ENCODE results near the gene ZNF213.
"Not testable (repeated sequence)": the region's sequence is repeated elsewhere in the genome, so short reads cannot be mapped to it uniquely, and the experiment has no call there.

Gene ZNF213

DNA sequence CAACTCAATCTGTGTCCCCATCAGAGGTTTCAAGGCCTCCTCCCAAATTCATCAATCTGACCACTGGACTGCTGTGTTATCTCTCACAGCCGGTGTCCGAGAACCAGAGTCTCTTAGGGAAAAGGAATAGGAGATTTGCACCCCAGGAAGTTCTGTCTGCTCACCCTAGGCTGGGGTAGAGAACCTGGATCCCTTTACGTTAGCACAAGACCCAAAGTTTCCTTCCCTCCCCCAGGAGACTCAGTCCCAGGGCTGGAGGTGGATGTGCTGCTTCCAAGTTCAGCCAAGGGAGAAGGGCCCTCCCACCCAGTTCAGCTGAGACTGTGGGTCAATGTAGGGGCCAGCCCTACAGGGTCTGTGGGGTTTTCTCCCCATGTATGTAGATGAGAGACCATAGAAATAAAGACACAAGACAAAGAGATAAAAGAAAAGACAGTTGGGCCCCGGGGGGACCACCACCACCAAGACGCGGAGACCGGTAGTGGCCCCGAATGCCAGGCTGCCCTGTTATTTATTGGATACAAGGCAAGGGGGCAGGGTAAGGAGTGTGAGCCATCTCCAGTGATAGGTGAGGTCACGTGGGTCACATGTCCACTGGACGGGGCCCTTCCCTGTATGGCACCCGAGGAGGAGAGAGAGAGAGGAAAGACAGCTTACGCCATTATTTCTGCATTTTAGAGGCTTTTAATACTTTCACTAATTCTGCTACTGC lies 30.4 kb downstream of the ZNF213 start:
- H3K4me3 ChIP-seq (ENCODE audit: low read length) = no peak overlapping the region
- no peak overlapping the region for H3K27ac ChIP-seq (ENCODE audit: low read depth, low read length)
- peaks cover 30% of the 10 kb centered on the region for H3K27me3 ChIP-seq (ENCODE audit: insufficient read depth, low read length)
- 93% methylated on average over 11 of the region's 12 CpGs for WGBS
- no peaks in the 10 kb centered on the region for H3K9me3 ChIP-seq (ENCODE audit: insufficient read depth, low read depth, low read length)
- no peak overlapping the region for H3K9ac ChIP-seq (ENCODE audit: low read depth, low read length)
- H3K4me1 ChIP-seq (ENCODE audit: insufficient read depth, low read length) = no peaks in the 10 kb centered on the region
- no peaks in the 10 kb centered on the region for H3K36me3 ChIP-seq (ENCODE audit: insufficient read depth, low read length)

DNA sequence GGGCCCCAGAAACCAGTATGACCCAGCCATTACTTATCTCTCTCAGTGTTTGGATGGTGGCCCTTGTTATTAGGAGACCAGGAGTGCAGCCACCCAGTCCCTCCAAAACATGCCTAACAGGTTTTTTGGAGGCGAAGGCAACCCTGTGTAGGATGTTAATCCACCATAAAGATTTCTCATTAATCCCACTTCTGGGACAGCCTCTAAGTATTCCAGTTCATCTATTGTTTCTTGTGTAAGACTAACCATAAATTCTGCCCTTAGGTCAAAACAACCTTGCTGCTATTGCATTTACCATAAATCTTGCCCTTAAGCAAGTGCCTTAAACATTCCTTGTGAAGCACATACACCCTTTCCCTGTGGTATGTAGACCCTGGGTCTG lies 31.7 kb downstream of the ZNF213 start:
- H3K27me3 ChIP-seq (ENCODE audit: insufficient read depth, low read length) = peaks cover 42% of the 10 kb centered on the region
- no peak overlapping the region for H3K27ac ChIP-seq (ENCODE audit: low read depth, low read length)
- no peak overlapping the region for H3K4me3 ChIP-seq (ENCODE audit: low read length)
- H3K4me1 ChIP-seq (ENCODE audit: insufficient read depth, low read length) = no peaks in the 10 kb centered on the region
- no peak overlapping the region for H3K9ac ChIP-seq (ENCODE audit: low read depth, low read length)
- H3K9me3 ChIP-seq (ENCODE audit: insufficient read depth, low read depth, low read length) = no peaks in the 10 kb centered on the region
- no peaks in the 10 kb centered on the region for H3K36me3 ChIP-seq (ENCODE audit: insufficient read depth, low read length)
- WGBS = 58% methylated on average over 1 of the region's 1 CpG

DNA sequence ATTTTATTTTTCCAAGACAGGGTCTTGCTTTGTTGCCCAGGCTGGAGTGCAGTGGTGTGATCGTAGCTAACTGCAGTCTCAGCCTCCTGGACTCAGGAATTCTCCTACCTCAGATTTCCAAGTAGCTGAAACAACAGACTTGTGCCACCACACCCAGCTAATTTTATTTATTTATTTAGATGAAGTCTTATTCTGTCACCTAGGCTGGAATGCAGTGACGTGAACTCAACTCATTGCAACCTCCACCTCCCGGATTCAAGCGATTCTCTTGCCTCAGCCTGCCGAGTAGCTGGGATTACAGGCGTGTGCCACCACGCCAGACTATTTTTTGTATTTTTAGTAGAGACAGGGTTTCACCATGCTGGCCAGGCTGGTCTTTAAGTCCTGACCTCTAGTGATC lies 33.9 kb downstream of the ZNF213 start:
- not testable (repeated sequence) for H3K36me3 ChIP-seq (ENCODE audit: insufficient read depth, low read length); H3K4me3 ChIP-seq (ENCODE audit: low read length); H3K9me3 ChIP-seq (ENCODE audit: insufficient read depth, low read depth, low read length); H3K4me1 ChIP-seq (ENCODE audit: insufficient read depth, low read length); H3K9ac ChIP-seq (ENCODE audit: low read depth, low read length); H3K27ac ChIP-seq (ENCODE audit: low read depth, low read length)
- peaks cover 63% of the 10 kb centered on the region for H3K27me3 ChIP-seq (ENCODE audit: insufficient read depth, low read length)
- WGBS = 92% methylated on average over 7 of the region's 7 CpGs

DNA sequence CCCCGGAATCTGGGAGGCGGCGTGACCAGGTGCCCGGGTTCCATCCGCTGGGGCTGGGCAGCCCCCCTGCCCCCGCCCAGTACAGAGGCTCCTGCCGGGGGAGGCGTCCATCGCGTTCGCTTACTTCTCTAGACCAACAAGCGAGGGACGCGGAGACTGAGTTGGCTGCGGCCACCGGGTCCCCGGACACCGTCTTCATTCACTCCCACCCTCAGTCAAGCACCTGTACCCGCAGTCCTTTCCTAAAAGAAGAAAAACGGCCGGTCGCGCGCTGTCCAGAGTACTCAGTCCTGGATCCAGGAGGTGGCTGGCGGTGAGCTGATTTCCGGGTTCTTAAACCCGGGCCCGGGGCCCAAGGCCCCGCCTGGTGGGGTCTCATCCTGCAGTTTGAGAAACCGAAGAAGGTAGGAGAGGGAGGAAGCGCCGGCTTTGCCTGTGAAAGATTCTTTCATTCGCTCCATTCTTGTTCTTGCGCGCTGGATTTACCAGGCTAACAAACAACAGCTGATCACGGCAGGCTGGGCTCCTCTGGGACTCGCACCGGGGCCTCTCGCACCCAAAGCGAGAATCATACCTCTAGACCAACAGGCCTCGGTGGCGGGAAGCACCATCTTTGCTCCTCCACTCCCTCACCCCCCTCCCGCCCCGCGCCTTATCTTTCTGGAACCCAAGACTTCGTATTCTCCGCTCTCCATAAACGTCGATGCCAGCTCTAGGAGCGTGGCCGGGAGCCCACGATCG lies 35.8 kb downstream of the ZNF213 start:
- Histone ChIP-seq H3K36me3 (ENCODE audit: insufficient read depth, low read length) (no peaks in the 10 kb centered on the region), H3K4me1 (ENCODE audit: insufficient read depth, low read length) (peaks cover 4% of the 10 kb centered on the region; the same call in 1 of the 2 replicates), H3K4me3 (ENCODE audit: low read length) (peak overlapping the region; percentile 59), H3K9ac (ENCODE audit: low read depth, low read length) (no peak overlapping the region; the same call in 1 of the 2 replicates), H3K9me3 (ENCODE audit: insufficient read depth, low read depth, low read length) (no peaks in the 10 kb centered on the region), H3K27ac (ENCODE audit: low read depth, low read length) (no peak overlapping the region), H3K27me3 (ENCODE audit: insufficient read depth, low read length) (peaks cover 80% of the 10 kb centered on the region)
- 29% methylated on average over 53 of the region's 53 CpGs for WGBS

- 13% methylated on average over 35 of the region's 35 CpGs for WGBS
- H3K9me3 ChIP-seq (ENCODE audit: insufficient read depth, low read depth, low read length) = no peaks in the 10 kb centered on the region
- peaks cover 87% of the 10 kb centered on the region for H3K27me3 ChIP-seq (ENCODE audit: insufficient read depth, low read length)
- peak overlapping the region; percentile 59 for H3K4me3 ChIP-seq (ENCODE audit: low read length)
- H3K9ac ChIP-seq (ENCODE audit: low read depth, low read length) = peak overlapping the region; percentile 17; the same call in 1 of the 2 replicates
- no peaks in the 10 kb centered on the region for H3K36me3 ChIP-seq (ENCODE audit: insufficient read depth, low read length)
- H3K27ac ChIP-seq (ENCODE audit: low read depth, low read length) = no peak overlapping the region
- H3K4me1 ChIP-seq (ENCODE audit: insufficient read depth, low read length) = peaks cover 4% of the 10 kb centered on the region; the same call in 1 of the 2 replicates
Observed at GRCh38 chr16:3171181-3171854, 36.5 kb downstream of the ZNF213 start.

DNA sequence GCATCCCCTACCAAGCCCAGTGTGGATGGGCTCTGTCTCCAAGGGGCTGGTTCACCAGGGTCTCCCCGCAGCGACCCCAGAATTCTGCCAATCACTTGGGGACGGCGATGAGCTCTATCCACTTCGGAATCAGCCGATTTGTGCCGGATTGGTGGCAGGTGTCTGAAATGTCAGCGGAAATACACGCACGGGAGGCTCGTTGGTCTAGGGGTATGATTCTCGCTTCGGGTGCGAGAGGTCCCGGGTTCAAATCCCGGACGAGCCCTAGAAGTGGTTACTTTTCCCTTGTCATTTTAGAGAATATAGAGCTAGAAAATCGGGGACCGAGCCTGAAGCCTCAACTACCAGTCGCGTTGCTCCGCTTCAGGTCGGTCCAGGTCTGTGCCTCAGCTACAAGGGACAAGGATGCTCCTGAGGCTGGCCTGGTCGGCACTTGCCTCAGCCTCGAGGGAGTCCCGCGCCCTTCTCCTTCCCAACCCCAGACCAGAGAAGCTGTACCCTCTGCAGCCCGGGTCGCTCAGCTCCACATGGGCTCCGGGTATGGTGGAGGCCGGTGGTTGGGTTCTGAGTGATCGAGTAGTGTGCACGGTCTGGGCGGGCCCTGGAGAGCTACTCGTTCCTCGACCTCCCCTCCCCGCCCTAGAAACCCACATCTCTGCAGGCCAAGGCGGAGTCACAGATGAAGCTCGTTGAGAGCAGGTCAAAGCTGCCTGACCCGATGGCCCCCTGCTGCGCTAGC lies 37.2 kb downstream of the ZNF213 start:
- no peaks in the 10 kb centered on the region for H3K9me3 ChIP-seq (ENCODE audit: insufficient read depth, low read depth, low read length)
- no peaks in the 10 kb centered on the region for H3K36me3 ChIP-seq (ENCODE audit: insufficient read depth, low read length)
- 2% methylated on average over 38 of the region's 41 CpGs for WGBS
- H3K27ac ChIP-seq (ENCODE audit: low read depth, low read length) = no peak overlapping the region
- peak overlapping the region; percentile 17; the same call in 1 of the 2 replicates for H3K9ac ChIP-seq (ENCODE audit: low read depth, low read length)
- H3K4me3 ChIP-seq (ENCODE audit: low read length) = peak overlapping the region; percentile 59
- H3K4me1 ChIP-seq (ENCODE audit: insufficient read depth, low read length) = peaks cover 4% of the 10 kb centered on the region; the same call in 1 of the 2 replicates
- H3K27me3 ChIP-seq (ENCODE audit: insufficient read depth, low read length) = peaks cover 88% of the 10 kb centered on the region

GRCh38 chr16:3173892-3174617 lies 39.2 kb downstream of the ZNF213 start:
- Histone ChIP-seq H3K9ac (ENCODE audit: low read depth, low read length) (no peak overlapping the region), H3K4me3 (ENCODE audit: low read length) (peak overlapping the region; percentile 63), H3K36me3 (ENCODE audit: insufficient read depth, low read length) (no peaks in the 10 kb centered on the region), H3K9me3 (ENCODE audit: insufficient read depth, low read depth, low read length) (no peaks in the 10 kb centered on the region), H3K27me3 (ENCODE audit: insufficient read depth, low read length) (peaks cover 83% of the 10 kb centered on the region), H3K4me1 (ENCODE audit: insufficient read depth, low read length) (peaks cover 4% of the 10 kb centered on the region; the same call in 1 of the 2 replicates), H3K27ac (ENCODE audit: low read depth, low read length) (no peak overlapping the region)
- WGBS = 10% methylated on average over 24 of the region's 24 CpGs

DNA sequence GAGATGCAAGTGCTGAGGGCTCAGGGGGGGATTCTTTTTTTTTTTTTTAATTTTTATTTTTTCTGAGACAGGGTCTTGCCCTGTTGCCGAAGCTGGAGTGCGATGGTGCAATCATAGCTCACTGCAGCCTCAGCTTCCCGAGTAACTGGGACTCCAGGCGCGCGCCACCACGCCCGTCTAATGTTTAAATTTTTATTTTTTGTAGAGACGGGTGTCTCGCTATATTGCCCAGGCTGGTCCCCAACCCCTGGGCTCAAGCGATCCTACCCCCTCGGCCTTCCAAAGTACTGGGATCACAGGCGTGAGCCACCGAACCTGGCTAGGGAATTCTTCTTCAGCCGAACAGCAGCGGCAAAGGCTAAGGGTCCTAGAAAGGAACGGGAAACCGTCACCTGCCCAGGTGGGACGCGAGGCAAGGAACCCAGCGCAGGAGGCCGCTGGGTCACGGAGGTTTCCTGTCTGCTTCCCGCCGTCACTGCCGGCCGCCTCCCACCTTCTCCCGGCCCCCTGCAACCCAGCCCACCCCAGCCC lies 39.9 kb downstream of the ZNF213 start:
- H3K9ac ChIP-seq (ENCODE audit: low read depth, low read length) = no peak overlapping the region
- peaks cover 82% of the 10 kb centered on the region for H3K27me3 ChIP-seq (ENCODE audit: insufficient read depth, low read length)
- 18% methylated on average over 28 of the region's 28 CpGs for WGBS
- no peaks in the 10 kb centered on the region for H3K9me3 ChIP-seq (ENCODE audit: insufficient read depth, low read depth, low read length)
- peaks cover 4% of the 10 kb centered on the region; the same call in 1 of the 2 replicates for H3K4me1 ChIP-seq (ENCODE audit: insufficient read depth, low read length)
- H3K27ac ChIP-seq (ENCODE audit: low read depth, low read length) = no peak overlapping the region
- H3K4me3 ChIP-seq (ENCODE audit: low read length) = peak overlapping the region; percentile 63
- H3K36me3 ChIP-seq (ENCODE audit: insufficient read depth, low read length) = no peaks in the 10 kb centered on the region

GRCh38 chr16:3175157-3176093 lies 40.6 kb downstream of the ZNF213 start:
- no peak overlapping the region for H3K9ac ChIP-seq (ENCODE audit: low read depth, low read length)
- no peaks in the 10 kb centered on the region for H3K9me3 ChIP-seq (ENCODE audit: insufficient read depth, low read depth, low read length)
- peak overlapping the region; percentile 63 for H3K4me3 ChIP-seq (ENCODE audit: low read length)
- no peak overlapping the region for H3K27ac ChIP-seq (ENCODE audit: low read depth, low read length)
- peaks cover 82% of the 10 kb centered on the region for H3K27me3 ChIP-seq (ENCODE audit: insufficient read depth, low read length)
- WGBS = 9% methylated on average over 39 of the region's 39 CpGs
- H3K36me3 ChIP-seq (ENCODE audit: insufficient read depth, low read length) = no peaks in the 10 kb centered on the region
- peaks cover 4% of the 10 kb centered on the region; the same call in 1 of the 2 replicates for H3K4me1 ChIP-seq (ENCODE audit: insufficient read depth, low read length)
